Gastrocnemius medialis (tissue), 4 donors: Measurements from ENCODE around the gene STRBP. TPM values are rescaled to one million over a fixed set of nuclear protein-coding genes. Genes with fewer than 3 reads are reported as not detected.

Experiments
- ATAC-seq, 2 donors: fragments of 150-250 bp; one replicate each; pipeline ENCODE4 v1.9.1; 2016
- DNase-seq, 2 donors: peaks; one replicate each; pipeline ENCODE4 v3.0.0-alpha.2; 2019
- H3K27ac ChIP-seq, 4 donors: fragments of 200-600 bp; sonication (generic); 1 replicate in 1 of 4; 2 replicates in 3 of 4; pipeline ENCODE4 v1.5.1; 2016 to 2018; ENCODE audit warnings: mild to moderate bottlenecking in 2 of 4, moderate library complexity in 1 of 4
- H3K27me3 ChIP-seq, 3 donors: fragments of 200-600 bp; sonication (generic) in 2 of 3; 1 replicate in 1 of 3; 2 replicates in 2 of 3; pipeline versions ENCODE4 v1.5.1 to v1.6.0; 2016 to 2019; ENCODE audit warnings: mild to moderate bottlenecking in 1 of 3, moderate library complexity in 1 of 3
- H3K36me3 ChIP-seq, 2 donors: fragments of 200-600 bp; sonication (generic) in 1 of 2; one replicate each; pipeline ENCODE4 v1.5.1; 2017 to 2018
- H3K4me1 ChIP-seq, 2 donors: fragments of 200-600 bp; sonication (generic) in 1 of 2; one replicate each; pipeline ENCODE4 v1.5.1; 2016 to 2017; ENCODE audit warnings: mild to moderate bottlenecking in 2 of 2
- H3K4me3 ChIP-seq, 4 donors: fragments of 200-600 bp; sonication (generic) in 3 of 4; 1 replicate in 1 of 4; 2 replicates in 3 of 4; pipeline ENCODE4 v1.5.1; 2016 to 2019; ENCODE audit warnings: mild to moderate bottlenecking in 2 of 4
- H3K9me3 ChIP-seq, 3 donors: fragments of 200-600 bp; sonication (generic) in 2 of 3; 1 replicate in 1 of 3; 2 replicates in 2 of 3; pipeline ENCODE4 v1.5.1; 2016 to 2019
- CTCF ChIP-seq, 5 experiments: fragments of 450-650 bp in 3 of 5; fragments of 200-600 bp in 2 of 5; sonication (generic) in 2 of 5; IDR thresholded peaks in 4 of 5; conservative IDR thresholded peaks in 1 of 5; 1 replicate in 4 of 5; 2 replicates in 1 of 5; pipeline ENCODE4 v1.5.1; 2016 to 2019; ENCODE audit warnings: antibody characterized with exemption in 5 of 5, mild to moderate bottlenecking in 3 of 5, moderate library complexity in 3 of 5
- POLR2A ChIP-seq, 2 donors: fragments of 450-650 bp; IDR thresholded peaks; one replicate each; pipeline ENCODE4 v1.6.1; 2017; ENCODE audit warnings: antibody characterized with exemption in 2 of 2, mild to moderate bottlenecking in 2 of 2, moderate library complexity in 2 of 2
- in situ Hi-C, 4 donors: fragments of 200-750 bp; cut with MboI; loops; one replicate each; pipeline versions ENCODE4 v1.15.0 to v1.8.0; 2017; ENCODE audit warnings: low sequenced_read_pairs in 4 of 4
- intact Hi-C: fragments of 100-400 bp; cut with DNase I; formaldehyde crosslinking; loops from one replicate; pipeline ENCODE4 v1.15.1; 2023; ENCODE audit warnings: low total_unique reads
- total RNA-seq, 4 donors: library from RNA; depleted of rRNA; stranded (reverse); fragments of >200 nt; gene quantifications; one replicate each; pipeline versions ENCODE4 v1.1.0 to v1.2.3, GENCODE V29; 2016

Gene STRBP
- total RNA-seq, result 10 to 100 TPM in 2 of 4 donors, 1 to 10 TPM in 2; 5.0 to 25.0 (median 13.2) TPM

GRCh38 chr9:123268465-123269259, at the start of gene STRBP:
Gene STRBP (minus strand): TSS chr9:123268586. CDS start chr9:123184134, 84,452 bp downstream.
- Histone ChIP-seq H3K27ac (peak within 1 kb of the TSS; percentile 70 to 86 (median 82)), H3K9me3 (no peaks in the 10 kb centered on the region), H3K36me3 (no peaks in the 10 kb centered on the region), H3K27me3 (no peaks in the 10 kb centered on the region), H3K4me1 (no peaks in the 10 kb centered on the region), H3K4me3 (peak within 1 kb of the TSS; percentile 64 to 93 (median 74))
- in situ Hi-C loops, result no loop called here
- intact Hi-C loops, result loop anchor here (5.0 to 10.0 kb wide), 2 partner anchors 84 to 656 kb away; no protein-coding TSS in a partner anchor
- ATAC-seq (peak; percentile 87 to 89), DNase-seq (peak; percentile 84 to 86)
- TF ChIP-seq CTCF (IDR thresholded peaks at IDR 0.05 in 4 of 5, conservative IDR thresholded peaks at IDR 0.05 in 1 of 5) (peak in 3 of 5 experiments; percentile 15 to 30 (median 22)), POLR2A (IDR thresholded peaks at IDR 0.05) (peak; percentile 44 to 57)

GRCh38 chr9:123316053-123316718, 47.8 kb upstream of the STRBP start:
- Histone ChIP-seq H3K4me3 (no peak overlapping the region), H3K36me3 (no peaks in the 10 kb centered on the region), H3K9me3 (no peaks in the 10 kb centered on the region), H3K4me1 (peaks cover 15 to 18% of the 10 kb centered on the region in 2 donors), H3K27me3 (no peaks in the 10 kb centered on the region), H3K27ac (no peak overlapping the region)
- ATAC-seq (no peak), DNase-seq (no peak)
- in situ Hi-C loops, result no loop called here
- TF ChIP-seq CTCF (IDR thresholded peaks at IDR 0.05 in 4 of 5, conservative IDR thresholded peaks at IDR 0.05 in 1 of 5), result no peak
- TF ChIP-seq POLR2A (IDR thresholded peaks at IDR 0.05), result no peak
- intact Hi-C loops, result no loop called here

GRCh38 chr9:123315635-123316034, 47.2 kb upstream of the STRBP start:
- in situ Hi-C loops, result no loop called here
- no peak for TF ChIP-seq POLR2A (IDR thresholded peaks at IDR 0.05)
- TF ChIP-seq CTCF (IDR thresholded peaks at IDR 0.05 in 4 of 5, conservative IDR thresholded peaks at IDR 0.05 in 1 of 5), result no peak

GRCh38 chr9:123314617-123315016, 46.2 kb upstream of the STRBP start:
- TF ChIP-seq POLR2A (IDR thresholded peaks at IDR 0.05), result no peak
- TF ChIP-seq CTCF (IDR thresholded peaks at IDR 0.05 in 4 of 5, conservative IDR thresholded peaks at IDR 0.05 in 1 of 5), result no peak
- Histone ChIP-seq H3K4me3 (no peak overlapping the region), H3K4me1 (peaks cover 27 to 31% of the 10 kb centered on the region in 2 donors), H3K27me3 (no peaks in the 10 kb centered on the region), H3K27ac (no peak overlapping the region), H3K9me3 (no peaks in the 10 kb centered on the region), H3K36me3 (no peaks in the 10 kb centered on the region)
- intact Hi-C loops (no loop called here), in situ Hi-C loops (no loop called here)
- no peak for DNase-seq
- ATAC-seq, result no peak

More at GRCh38 chr9:123315635-123316034, 47.2 kb upstream of the STRBP start:
- Histone ChIP-seq H3K27me3 (no peaks in the 10 kb centered on the region), H3K27ac (no peak overlapping the region), H3K9me3 (no peaks in the 10 kb centered on the region), H3K4me1 (peaks cover 20 to 23% of the 10 kb centered on the region in 2 donors), H3K36me3 (no peaks in the 10 kb centered on the region), H3K4me3 (no peak overlapping the region)
- intact Hi-C loops, result no loop called here
- DNase-seq (no peak), ATAC-seq (no peak)
